ENCODE data around the gene PRR7. TPM values are rescaled to one million over a fixed set of nuclear protein-coding genes. Genes with fewer than 3 reads are reported as not detected.

Gene PRR7
- polyA plus RNA-seq, 3 donors: 1.8 to 17.4 (median 2.1) TPM

GRCh38 chr5:177410575-177410974, 36.0 kb upstream of the PRR7 start:
- intact Hi-C loops (cut with micrococcal nuclease): no loop called here
- Histone ChIP-seq H3K4me3 (replicated peaks in 1 of 3; ENCODE audit: low read depth in 2 of 3, low read length in 3 of 3) (no peak overlapping the region), H3K36me3 (replicated peaks in 1 of 2; ENCODE audit: control insufficient read depth in 1 of 2, insufficient read depth in 2 of 2, low read length in 2 of 2) (no peaks in the 10 kb centered on the region), H3K9ac (ENCODE audit: insufficient read depth, low read length, poor library complexity, severe bottlenecking) (no peak overlapping the region), H3K4me2 (replicated peaks; ENCODE audit: extremely low read depth, low read length, poor library complexity, severe bottlenecking) (no peak overlapping the region), H3K79me2 (ENCODE audit: insufficient read depth, low read length) (no peaks in the 10 kb centered on the region), H3K9me3 (replicated peaks in 1 of 2; ENCODE audit: control insufficient read depth in 1 of 2, insufficient read depth in 1 of 2, low read length in 2 of 2) (no peaks in the 10 kb centered on the region), H2AFZ (ENCODE audit: insufficient read depth, low read depth, low read length, poor library complexity, severe bottlenecking) (no peak overlapping the region), H4K20me1 (ENCODE audit: insufficient read depth, low read length) (no peaks in the 10 kb centered on the region), H3K4me1 (ENCODE audit: control insufficient read depth in 1 of 2, insufficient read depth in 2 of 2, low read length in 2 of 2) (peaks cover 29 to 41% of the 10 kb centered on the region in 2 donors), H3K27me3 (ENCODE audit: control insufficient read depth in 2 of 2, insufficient read depth in 2 of 2, low read length in 2 of 2) (no peaks in the 10 kb centered on the region), H3K27ac (ENCODE audit: low read depth in 1 of 2, low read length in 2 of 2) (no peak overlapping the region)
- Mint-ChIP-seq H3K4me1 (peaks cover 37% of the 10 kb centered on the region), H3K4me3 (no peak overlapping the region), H3K9me3 (peaks cover 0 to 3% (median 0%) of the 10 kb centered on the region in 7 donors), H3K36me3 (peaks cover 0 to 4% of the 10 kb centered on the region in 2 donors), H3K27me3 (ENCODE audit: low read depth in 3 of 3) (peaks cover 1 to 10% (median 8%) of the 10 kb centered on the region in 3 donors), H3K27ac (peak overlapping the region in 2 of 7 donors; percentile 10 to 20)
- no peak for DNase-seq
- no peak for TF ChIP-seq CTCF (IDR thresholded peaks at IDR 0.05)
- 0% methylated on average over 1 of the region's 3 CpGs for WGBS (ENCODE audit: insufficient coverage)

GRCh38 chr5:177412603-177413233, 33.9 kb upstream of the PRR7 start:
- peaks cover 38 to 52% of the 10 kb centered on the region in 2 donors for H3K4me1 ChIP-seq (ENCODE audit: control insufficient read depth in 1 of 2, insufficient read depth in 2 of 2, low read length in 2 of 2)
- H3K4me2 ChIP-seq (replicated peaks; ENCODE audit: extremely low read depth, low read length, poor library complexity, severe bottlenecking): peak overlapping the region; percentile 7
- peaks cover 0 to 4% of the 10 kb centered on the region in 2 donors for H3K36me3 Mint-ChIP-seq
- no peaks in the 10 kb centered on the region for H3K36me3 ChIP-seq (replicated peaks in 1 of 2; ENCODE audit: control insufficient read depth in 1 of 2, insufficient read depth in 2 of 2, low read length in 2 of 2)
- H3K9me3 ChIP-seq (replicated peaks in 1 of 2; ENCODE audit: control insufficient read depth in 1 of 2, insufficient read depth in 1 of 2, low read length in 2 of 2): no peaks in the 10 kb centered on the region
- H3K27ac Mint-ChIP-seq: peak overlapping the region in 5 of 7 donors; percentile 49 to 81 (median 56)
- intact Hi-C loops (cut with micrococcal nuclease): no loop called here
- DNase-seq: peak in 2 of 3 donors; percentile 41 to 51
- H4K20me1 ChIP-seq (ENCODE audit: insufficient read depth, low read length): no peaks in the 10 kb centered on the region
- no peak for TF ChIP-seq CTCF (IDR thresholded peaks at IDR 0.05)
- peak overlapping the region in 1 of 2 donors; percentile 64 for H3K4me3 Mint-ChIP-seq
- peaks cover 0 to 3% (median 0%) of the 10 kb centered on the region in 7 donors for H3K9me3 Mint-ChIP-seq
- no peaks in the 10 kb centered on the region for H3K27me3 ChIP-seq (ENCODE audit: control insufficient read depth in 2 of 2, insufficient read depth in 2 of 2, low read length in 2 of 2)
- H3K4me3 ChIP-seq (replicated peaks in 1 of 3; ENCODE audit: low read depth in 2 of 3, low read length in 3 of 3): no peak overlapping the region
- H3K9ac ChIP-seq (ENCODE audit: insufficient read depth, low read length, poor library complexity, severe bottlenecking): no peak overlapping the region
- no peak overlapping the region for H3K27ac ChIP-seq (ENCODE audit: low read depth in 1 of 2, low read length in 2 of 2)
- 81% methylated on average over 7 of the region's 8 CpGs for WGBS (ENCODE audit: insufficient coverage)
- H2AFZ ChIP-seq (ENCODE audit: insufficient read depth, low read depth, low read length, poor library complexity, severe bottlenecking): no peak overlapping the region
- no peaks in the 10 kb centered on the region for H3K79me2 ChIP-seq (ENCODE audit: insufficient read depth, low read length)
- peaks cover 46% of the 10 kb centered on the region for H3K4me1 Mint-ChIP-seq
- H3K27me3 Mint-ChIP-seq (ENCODE audit: low read depth in 3 of 3): peaks cover 1 to 8% (median 5%) of the 10 kb centered on the region in 3 donors
